ENCODE results near the gene CCDC106. TPM values are rescaled to one million over a fixed set of nuclear protein-coding genes. Genes with fewer than 3 reads are reported as not detected.

CCDC106 gene
- total RNA-seq, 1 experiment from 2014 or later: 19.9 TPM

DNA sequence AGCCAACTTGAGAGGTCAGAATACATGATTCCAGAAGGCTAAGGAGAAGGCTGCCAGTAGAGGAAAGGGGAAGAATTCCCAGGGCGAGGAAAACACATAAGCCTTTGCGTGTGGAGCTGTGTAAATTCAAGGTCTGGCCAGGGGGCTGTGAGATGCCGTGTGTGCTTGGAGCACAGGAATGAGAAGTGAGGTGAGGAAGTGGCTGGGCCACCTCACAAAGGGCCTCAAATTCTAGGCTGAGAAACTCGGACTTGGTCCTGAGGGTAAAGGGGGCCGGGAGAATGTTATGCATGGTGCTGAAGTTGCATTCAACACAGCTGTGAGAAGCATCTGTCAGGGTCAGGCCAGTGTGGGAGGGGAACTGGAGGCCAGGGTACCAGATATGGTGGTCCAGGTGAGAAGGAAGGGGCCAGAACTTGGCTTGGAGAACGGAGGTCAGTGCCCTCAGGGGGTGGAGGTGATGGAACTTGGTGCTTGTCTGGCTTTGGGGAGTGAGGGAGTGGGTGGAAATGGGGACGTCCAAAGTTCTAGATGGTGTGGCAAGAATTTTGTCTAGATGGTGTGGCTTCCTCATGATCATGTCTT is 12.1 kb upstream of the CCDC106 start:
- Histone ChIP-seq H3K27ac (ENCODE audit: insufficient read length, low read depth, low read length) (no peak overlapping the region), H2AK5ac (ENCODE audit: insufficient read length, low read length) (no peak overlapping the region), H2BK5ac (ENCODE audit: insufficient read length, low read length) (no peak overlapping the region), H4K8ac (replicated peaks; ENCODE audit: insufficient read length, low read depth, low read length) (no peak overlapping the region), H3K4ac (ENCODE audit: low read depth, low read length) (no peak overlapping the region), H3K79me1 (ENCODE audit: insufficient read depth, low read depth, low read length, poor library complexity, severe bottlenecking) (peaks cover 6% of the 10 kb centered on the region), H3K79me2 (ENCODE audit: insufficient read depth, low read length) (peaks cover 10% of the 10 kb centered on the region; the same call in 1 of the 2 replicates), H3K14ac (ENCODE audit: insufficient read depth, low read length) (no peak overlapping the region), H2BK12ac (ENCODE audit: insufficient read length, low read depth, low read length) (no peak overlapping the region), H3K9me3 (ENCODE audit: control insufficient read depth, low read depth, low read length) (no peaks in the 10 kb centered on the region), H3K18ac (ENCODE audit: insufficient read length, low read depth, low read length) (no peak overlapping the region), H4K5ac (ENCODE audit: insufficient read length, low read depth, low read length) (no peak overlapping the region), H3K9ac (ENCODE audit: extremely low read depth, insufficient read length, low read length) (peak overlapping the region; percentile 11), H3T11ph (ENCODE audit: low read length) (no peak overlapping the region), H3K23ac (ENCODE audit: insufficient read length, low read depth, low read length) (no peak overlapping the region), H2AFZ (ENCODE audit: low read length) (no peak overlapping the region), H2BK20ac (ENCODE audit: low read depth, low read length, poor library complexity, severe bottlenecking) (no peak overlapping the region), H3K4me1 (ENCODE audit: insufficient read depth, low read length) (0 out of 2 replicates have a peak, but pooled peaks cover 2% of the 10 kb centered on the region), H4K20me1 (ENCODE audit: control insufficient read depth, insufficient read depth, insufficient read length) (no peaks in the 10 kb centered on the region), H3K56ac (ENCODE audit: insufficient read length, low read depth, low read length) (no peak overlapping the region), H2BK15ac (ENCODE audit: low read depth, low read length) (no peak overlapping the region), H2BK120ac (ENCODE audit: low read depth, low read length, poor library complexity, severe bottlenecking) (no peak overlapping the region), H3K27me3 (ENCODE audit: insufficient read depth, low read length) (no peaks in the 10 kb centered on the region), H3K4me2 (ENCODE audit: insufficient read depth, insufficient read length, low read length) (peak overlapping the region; percentile 85), H4K91ac (ENCODE audit: insufficient read length, low read depth, low read length) (no peak overlapping the region), H3K23me2 (ENCODE audit: insufficient read length, low read depth, low read length, poor library complexity, severe bottlenecking) (peaks cover 7% of the 10 kb centered on the region)
- peak overlapping the region in 1 of 3 experiments; percentile 100; a peak in 2 of 7 replicates for H3K27ac Mint-ChIP-seq
- no peaks in the 10 kb centered on the region; a peak in 1 of 5 replicates for H3K9me3 Mint-ChIP-seq
- TF ChIP-seq, protein P1, sequence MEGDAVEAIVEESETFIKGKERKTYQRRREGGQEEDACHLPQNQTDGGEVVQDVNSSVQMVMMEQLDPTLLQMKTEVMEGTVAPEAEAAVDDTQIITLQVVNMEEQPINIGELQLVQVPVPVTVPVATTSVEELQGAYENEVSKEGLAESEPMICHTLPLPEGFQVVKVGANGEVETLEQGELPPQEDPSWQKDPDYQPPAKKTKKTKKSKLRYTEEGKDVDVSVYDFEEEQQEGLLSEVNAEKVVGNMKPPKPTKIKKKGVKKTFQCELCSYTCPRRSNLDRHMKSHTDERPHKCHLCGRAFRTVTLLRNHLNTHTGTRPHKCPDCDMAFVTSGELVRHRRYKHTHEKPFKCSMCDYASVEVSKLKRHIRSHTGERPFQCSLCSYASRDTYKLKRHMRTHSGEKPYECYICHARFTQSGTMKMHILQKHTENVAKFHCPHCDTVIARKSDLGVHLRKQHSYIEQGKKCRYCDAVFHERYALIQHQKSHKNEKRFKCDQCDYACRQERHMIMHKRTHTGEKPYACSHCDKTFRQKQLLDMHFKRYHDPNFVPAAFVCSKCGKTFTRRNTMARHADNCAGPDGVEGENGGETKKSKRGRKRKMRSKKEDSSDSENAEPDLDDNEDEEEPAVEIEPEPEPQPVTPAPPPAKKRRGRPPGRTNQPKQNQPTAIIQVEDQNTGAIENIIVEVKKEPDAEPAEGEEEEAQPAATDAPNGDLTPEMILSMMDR (conservative IDR thresholded peaks at IDR 0.05): no peak
- peaks cover 3% of the 10 kb centered on the region; the same call in 1 of the 2 replicates for H3K27me3 Mint-ChIP-seq (ENCODE audit: low read depth)
- H3K4me3 Mint-ChIP-seq: peak overlapping the region; percentile 100
- peaks cover 10 to 15% (median 14%) of the 10 kb centered on the region in 3 experiments for H3K36me3 Mint-ChIP-seq (ENCODE audit: insufficient read depth in 1 of 3, low read depth in 3 of 3)
- DNase-seq: no peak
- WGBS (ENCODE audit: extremely low coverage, insufficient read length, low lambda C conversion rate): no CpG with 5 or more reads among the region's 7 CpGs
- peaks cover 22 to 37% of the 10 kb centered on the region in 2 experiments for H3K4me1 Mint-ChIP-seq

Measured in H9 (cell line).